HL-60 (cell line): ENCODE results near the gene CFAP97D2.

Experiments used
- POLR2AphosphoS5 ChIP-seq: IDR thresholded peaks from 2 replicates; pipeline ENCODE4 v1.6.1; 2012; ENCODE audit warnings: low read depth
- REST ChIP-seq: IDR thresholded peaks from 2 replicates; pipeline ENCODE4 v1.6.1; 2012; ENCODE audit warnings: low read depth; ENCODE audit not compliant: insufficient replicate concordance
- SPI1 ChIP-seq: IDR thresholded peaks from 2 replicates; pipeline ENCODE4 v1.6.1; 2012; ENCODE audit warnings: low read depth, mild to moderate bottlenecking, borderline replicate concordance
- TF ChIP-seq, protein P1 (sequence below): IDR thresholded peaks from one replicate; pipeline ENCODE4 v1.5.1; 2011; ENCODE audit warnings: low read length, control low read depth, inconsistent platforms; ENCODE audit not compliant: insufficient read depth

- TF ChIP-seq POLR2AphosphoS5, result no peak
- TF ChIP-seq, protein P1, sequence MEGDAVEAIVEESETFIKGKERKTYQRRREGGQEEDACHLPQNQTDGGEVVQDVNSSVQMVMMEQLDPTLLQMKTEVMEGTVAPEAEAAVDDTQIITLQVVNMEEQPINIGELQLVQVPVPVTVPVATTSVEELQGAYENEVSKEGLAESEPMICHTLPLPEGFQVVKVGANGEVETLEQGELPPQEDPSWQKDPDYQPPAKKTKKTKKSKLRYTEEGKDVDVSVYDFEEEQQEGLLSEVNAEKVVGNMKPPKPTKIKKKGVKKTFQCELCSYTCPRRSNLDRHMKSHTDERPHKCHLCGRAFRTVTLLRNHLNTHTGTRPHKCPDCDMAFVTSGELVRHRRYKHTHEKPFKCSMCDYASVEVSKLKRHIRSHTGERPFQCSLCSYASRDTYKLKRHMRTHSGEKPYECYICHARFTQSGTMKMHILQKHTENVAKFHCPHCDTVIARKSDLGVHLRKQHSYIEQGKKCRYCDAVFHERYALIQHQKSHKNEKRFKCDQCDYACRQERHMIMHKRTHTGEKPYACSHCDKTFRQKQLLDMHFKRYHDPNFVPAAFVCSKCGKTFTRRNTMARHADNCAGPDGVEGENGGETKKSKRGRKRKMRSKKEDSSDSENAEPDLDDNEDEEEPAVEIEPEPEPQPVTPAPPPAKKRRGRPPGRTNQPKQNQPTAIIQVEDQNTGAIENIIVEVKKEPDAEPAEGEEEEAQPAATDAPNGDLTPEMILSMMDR, result no peak
- no peak for TF ChIP-seq SPI1
- TF ChIP-seq REST, result no peak
Measured at GRCh38 chr13:114154476-114154875, 24.6 kb upstream of the CFAP97D2 start.
